ENCODE results near the gene RNF112.

RNF112 gene

DNA sequence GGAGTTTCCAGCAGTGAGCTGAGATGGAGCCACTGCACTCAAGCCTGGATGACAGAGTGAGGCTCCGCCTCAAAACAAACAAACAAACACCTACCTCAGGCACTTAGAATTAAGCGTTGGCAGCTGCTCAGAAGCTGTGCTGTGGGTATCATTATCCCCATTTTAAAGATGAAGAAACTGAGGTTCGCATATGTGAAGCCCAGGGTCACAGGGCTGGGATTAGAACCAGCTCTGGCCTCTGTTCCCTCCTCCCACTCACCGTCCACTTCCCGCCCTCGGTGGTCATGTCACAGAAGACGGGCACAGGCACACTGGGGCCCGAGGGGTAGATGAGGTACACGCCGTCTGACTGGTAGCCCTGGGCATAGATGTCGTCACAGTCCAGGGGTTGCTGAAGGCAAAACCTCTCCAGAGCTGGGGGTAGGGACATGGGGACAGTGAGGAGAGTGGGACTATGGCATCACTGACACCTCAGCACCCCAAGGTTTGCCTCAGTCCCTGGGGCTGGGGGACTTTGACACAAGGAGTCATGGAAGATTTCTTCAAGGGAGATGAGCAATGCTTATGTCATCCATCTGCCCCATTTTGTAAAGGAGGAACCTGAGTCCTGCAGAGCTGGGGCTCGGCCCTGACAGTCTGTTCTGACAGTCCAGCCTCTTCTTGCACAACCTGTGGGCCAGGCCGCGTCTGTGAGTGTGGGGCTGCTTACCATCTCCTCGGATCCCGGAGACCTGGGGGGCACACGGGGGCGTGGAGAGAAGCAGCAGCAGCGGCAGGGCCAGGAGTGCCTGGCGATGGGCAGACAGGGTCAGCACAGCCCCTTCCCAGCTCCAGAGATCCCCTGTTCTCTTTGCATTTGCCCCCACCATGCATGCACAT, 24.7 kb upstream of the RNF112 start:
- H3K27me3 ChIP-seq (ENCODE audit: insufficient read depth, insufficient read length): no peaks in the 10 kb centered on the region
- H3K9ac ChIP-seq (ENCODE audit: insufficient read length, low read depth): peak overlapping the region; percentile 57
- no peaks in the 10 kb centered on the region for H3K9me3 ChIP-seq (ENCODE audit: insufficient read depth, low read length)
- no peak overlapping the region for H3K4me3 ChIP-seq (ENCODE audit: insufficient read length, low read depth)
- peaks cover 19% of the 10 kb centered on the region for H3K4me1 ChIP-seq (ENCODE audit: insufficient read depth, insufficient read length)
- TF ChIP-seq SUZ12 (IDR thresholded peaks at IDR 0.05; ENCODE audit: extremely low read depth, insufficient read depth, insufficient read length) (no peak), YY1 (IDR thresholded peaks at IDR 0.05; ENCODE audit: insufficient read depth, insufficient read length) (no peak), ZNF274 (IDR thresholded peaks at IDR 0.05; ENCODE audit: low read depth, low read length) (no peak)
- no peak for DNase-seq (ENCODE audit: low read depth, low spot score)
- peaks cover 50% of the 10 kb centered on the region for H3K36me3 ChIP-seq (ENCODE audit: insufficient read depth, insufficient read length, low read length)

DNA sequence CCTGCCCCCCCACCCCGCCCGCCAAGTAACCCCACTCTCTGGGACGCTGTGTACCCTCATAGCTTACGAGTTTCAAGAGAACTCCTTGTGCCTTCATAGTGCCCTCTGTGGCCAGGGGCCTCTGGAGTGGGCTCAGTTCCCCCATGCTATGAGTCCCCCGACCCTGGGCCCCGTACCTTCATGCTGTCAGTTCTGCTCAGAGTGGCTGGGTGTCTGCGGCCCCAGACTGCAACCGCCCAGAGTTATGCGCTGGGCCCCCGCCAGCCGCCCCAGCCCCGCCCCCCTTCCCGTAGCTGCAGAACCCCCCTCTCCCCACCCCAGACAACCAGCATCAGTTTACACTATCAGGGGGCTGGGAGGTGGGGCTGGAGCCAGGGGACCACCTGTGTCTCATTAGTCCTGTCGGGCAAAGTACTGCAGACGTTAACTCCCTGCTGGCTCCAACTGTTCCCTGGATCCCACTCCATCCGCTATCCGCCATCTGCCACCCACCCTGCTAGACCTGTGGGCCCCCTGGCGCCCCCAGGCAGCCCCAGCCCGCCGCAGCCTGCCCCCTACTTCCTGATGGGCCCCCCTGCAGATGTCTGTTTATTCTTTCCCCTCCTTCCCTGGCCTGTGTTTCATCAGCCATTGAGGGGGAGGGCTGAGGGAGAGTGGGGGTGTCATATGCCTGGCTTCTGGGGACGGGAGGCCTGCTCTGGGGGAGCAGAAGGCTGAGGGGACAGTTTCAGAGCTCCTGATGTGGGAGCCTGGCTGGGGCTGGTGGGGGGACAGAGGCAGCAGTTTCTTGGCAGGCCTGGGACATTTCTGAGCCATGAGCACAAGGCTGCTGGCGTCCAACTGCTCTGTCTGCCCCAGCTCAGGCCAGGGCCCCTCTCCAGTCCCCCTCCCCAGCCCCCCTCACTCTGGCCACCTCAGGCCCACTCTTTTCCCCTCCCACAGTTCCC, 23.8 kb upstream of the RNF112 start, which contains the start of gene MFAP4:
Gene MFAP4, minus strand, starts transcription at position 217 of the 947 bp plus-strand sequence. Its CDS starts 35 bp downstream, at position 182.
- no peak within 1 kb of the TSS for H3K4me3 ChIP-seq (ENCODE audit: insufficient read length, low read depth)
- peaks cover 22% of the 10 kb centered on the region for H3K4me1 ChIP-seq (ENCODE audit: insufficient read depth, insufficient read length)
- no peak for TF ChIP-seq ZNF274 (IDR thresholded peaks at IDR 0.05; ENCODE audit: low read depth, low read length)
- DNase-seq (ENCODE audit: low read depth, low spot score): no peak
- H3K9ac ChIP-seq (ENCODE audit: insufficient read length, low read depth): peak within 1 kb of the TSS; percentile 57
- peaks cover 40% of the 10 kb centered on the region for H3K36me3 ChIP-seq (ENCODE audit: insufficient read depth, insufficient read length, low read length)
- H3K9me3 ChIP-seq (ENCODE audit: insufficient read depth, low read length): no peaks in the 10 kb centered on the region
- no peaks in the 10 kb centered on the region for H3K27me3 ChIP-seq (ENCODE audit: insufficient read depth, insufficient read length)

DNA sequence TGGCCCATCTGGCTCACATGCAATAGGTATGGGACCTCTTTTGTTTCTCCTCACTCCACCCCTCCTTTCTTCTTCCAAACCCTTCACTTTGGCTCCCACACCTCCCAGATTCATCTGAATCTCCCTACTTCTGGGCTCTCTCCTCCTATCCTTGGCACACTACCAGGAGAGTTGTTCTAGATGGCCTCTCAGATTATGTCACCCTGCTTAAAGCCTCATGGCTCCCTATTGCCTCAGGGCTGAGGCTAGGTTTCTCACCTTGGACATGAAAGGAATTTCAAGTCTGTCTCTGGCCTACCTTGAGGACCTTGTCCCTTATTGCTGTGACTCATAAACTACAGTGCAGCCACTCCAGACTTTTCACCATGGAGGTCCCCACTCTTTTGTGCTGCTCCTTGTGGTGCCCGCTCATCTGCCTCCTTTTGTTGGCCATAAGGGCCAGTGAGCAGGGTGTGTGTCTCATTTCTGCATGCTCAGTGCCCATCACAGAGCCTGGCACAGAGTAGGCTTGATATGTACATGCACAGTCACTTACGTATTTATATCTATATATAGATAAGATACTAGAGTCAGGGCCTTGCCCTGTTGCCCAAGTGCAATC, 23.0 kb upstream of the RNF112 start:
- Histone ChIP-seq H3K4me1 (ENCODE audit: insufficient read depth, insufficient read length) (peaks cover 22% of the 10 kb centered on the region), H3K4me3 (ENCODE audit: insufficient read length, low read depth) (no peak overlapping the region), H3K36me3 (ENCODE audit: insufficient read depth, insufficient read length, low read length) (peaks cover 33% of the 10 kb centered on the region), H3K27me3 (ENCODE audit: insufficient read depth, insufficient read length) (no peaks in the 10 kb centered on the region), H3K9ac (ENCODE audit: insufficient read length, low read depth) (no peak overlapping the region), H3K9me3 (ENCODE audit: insufficient read depth, low read length) (no peaks in the 10 kb centered on the region)
- no peak for DNase-seq (ENCODE audit: low read depth, low spot score)
- TF ChIP-seq YY1 (IDR thresholded peaks at IDR 0.05; ENCODE audit: insufficient read depth, insufficient read length) (no peak), ZNF274 (IDR thresholded peaks at IDR 0.05; ENCODE audit: low read depth, low read length) (no peak), SUZ12 (IDR thresholded peaks at IDR 0.05; ENCODE audit: extremely low read depth, insufficient read depth, insufficient read length) (no peak)

DNA sequence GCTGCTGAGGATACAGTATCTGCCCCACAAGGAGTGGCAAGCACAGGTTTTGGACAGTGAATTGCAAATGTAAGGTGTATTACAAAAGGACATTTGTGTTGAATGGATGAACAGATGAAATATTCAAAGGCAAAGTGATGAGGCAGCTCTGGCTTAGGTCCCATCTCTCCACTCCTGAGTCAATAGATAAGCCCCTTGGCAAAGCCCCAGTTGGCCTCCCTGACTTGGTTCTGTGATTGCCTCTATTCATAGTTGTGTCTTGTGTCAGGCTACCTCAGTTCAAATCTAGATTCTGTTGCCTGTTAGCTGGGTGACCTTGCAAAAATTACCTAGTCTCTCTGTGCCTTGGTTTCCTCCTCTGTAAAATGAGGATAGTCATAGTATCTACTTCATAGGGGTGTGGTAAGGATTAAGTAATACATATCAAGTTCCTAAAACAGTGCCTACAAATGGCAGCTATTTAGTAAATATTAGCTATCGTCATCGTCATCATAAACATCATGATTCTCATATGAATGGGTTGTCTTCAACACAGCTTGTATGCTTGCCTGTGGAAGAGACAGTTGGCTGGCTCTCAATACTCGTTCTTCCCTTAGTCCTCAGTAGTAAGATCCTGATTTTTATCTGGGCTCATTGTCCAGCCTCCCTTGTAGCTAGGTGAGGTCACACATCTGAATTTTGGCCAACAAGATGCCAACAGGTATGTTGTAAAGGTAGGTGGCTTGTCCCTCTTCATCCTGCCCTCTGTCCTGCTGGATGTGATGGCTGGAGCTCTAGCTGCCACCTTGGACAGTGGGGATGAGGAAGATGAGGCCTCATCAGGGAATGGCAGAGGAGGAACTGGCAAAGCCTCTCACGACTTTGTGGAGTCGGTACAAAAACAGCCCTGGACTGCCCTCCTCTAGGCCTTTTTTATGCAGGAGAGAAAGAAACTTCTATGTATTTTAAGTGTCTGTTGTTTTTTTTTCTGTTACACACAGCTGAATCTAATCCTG, 21.9 kb upstream of the RNF112 start:
- TF ChIP-seq SUZ12 (IDR thresholded peaks at IDR 0.05; ENCODE audit: extremely low read depth, insufficient read depth, insufficient read length) (no peak), ZNF274 (IDR thresholded peaks at IDR 0.05; ENCODE audit: low read depth, low read length) (no peak), YY1 (IDR thresholded peaks at IDR 0.05; ENCODE audit: insufficient read depth, insufficient read length) (no peak)
- no peak for DNase-seq (ENCODE audit: low read depth, low spot score)
- Histone ChIP-seq H3K9ac (ENCODE audit: insufficient read length, low read depth) (no peak overlapping the region), H3K9me3 (ENCODE audit: insufficient read depth, low read length) (no peaks in the 10 kb centered on the region), H3K27me3 (ENCODE audit: insufficient read depth, insufficient read length) (no peaks in the 10 kb centered on the region), H3K36me3 (ENCODE audit: insufficient read depth, insufficient read length, low read length) (peaks cover 22% of the 10 kb centered on the region), H3K4me3 (ENCODE audit: insufficient read length, low read depth) (no peak overlapping the region), H3K4me1 (ENCODE audit: insufficient read depth, insufficient read length) (peaks cover 22% of the 10 kb centered on the region)

DNA sequence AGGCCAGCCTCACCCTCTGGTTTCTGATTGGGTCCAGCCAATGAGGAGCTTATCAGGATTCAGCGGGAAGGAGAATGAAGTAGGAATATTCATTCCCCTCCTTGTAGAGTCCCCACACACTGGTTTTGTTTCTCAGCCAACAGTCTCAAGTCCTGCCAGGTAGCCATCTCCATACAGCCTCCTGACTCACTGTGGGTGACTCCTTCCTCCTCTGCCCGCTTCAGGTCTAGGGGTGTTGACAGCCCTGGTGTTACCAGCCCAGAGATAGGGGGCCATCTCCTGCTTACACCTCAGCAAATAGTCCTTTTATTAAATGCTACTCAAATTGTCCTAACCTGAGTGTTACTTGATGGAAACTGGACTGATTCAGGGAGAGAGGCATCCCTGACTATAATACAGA, 20.1 kb upstream of the RNF112 start:
- Histone ChIP-seq H3K9ac (ENCODE audit: insufficient read length, low read depth) (no peak overlapping the region), H3K4me1 (ENCODE audit: insufficient read depth, insufficient read length) (peaks cover 17% of the 10 kb centered on the region), H3K36me3 (ENCODE audit: insufficient read depth, insufficient read length, low read length) (peaks cover 4% of the 10 kb centered on the region), H3K4me3 (ENCODE audit: insufficient read length, low read depth) (no peak overlapping the region), H3K27me3 (ENCODE audit: insufficient read depth, insufficient read length) (no peaks in the 10 kb centered on the region), H3K9me3 (ENCODE audit: insufficient read depth, low read length) (no peaks in the 10 kb centered on the region)
- TF ChIP-seq ZNF274 (IDR thresholded peaks at IDR 0.05; ENCODE audit: low read depth, low read length): no peak
- TF ChIP-seq YY1 (IDR thresholded peaks at IDR 0.05; ENCODE audit: insufficient read depth, insufficient read length): no peak
- no peak for TF ChIP-seq SUZ12 (IDR thresholded peaks at IDR 0.05; ENCODE audit: extremely low read depth, insufficient read depth, insufficient read length)
- DNase-seq (ENCODE audit: low read depth, low spot score): no peak

DNA sequence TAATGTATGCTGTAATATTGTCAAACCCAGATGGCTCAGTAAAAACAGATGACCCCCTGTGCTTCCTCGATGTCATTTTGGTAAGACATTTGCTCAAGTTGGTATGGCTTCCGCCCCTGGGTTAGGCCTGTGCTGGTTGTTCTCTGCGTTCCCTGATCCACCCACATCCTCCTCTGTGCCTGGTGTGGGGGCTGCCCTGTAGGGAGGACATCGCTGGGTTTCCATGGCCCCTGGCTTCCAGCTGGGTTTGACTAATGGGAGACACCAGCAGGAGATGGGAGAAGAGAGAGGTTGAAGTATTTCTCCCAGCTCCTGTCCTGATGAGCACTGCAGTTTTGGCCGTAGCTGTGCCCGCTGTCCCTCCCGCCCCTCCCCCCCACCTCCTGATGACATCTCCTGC, 19.6 kb upstream of the RNF112 start:
- Histone ChIP-seq H3K36me3 (ENCODE audit: insufficient read depth, insufficient read length, low read length) (no peaks in the 10 kb centered on the region), H3K4me1 (ENCODE audit: insufficient read depth, insufficient read length) (peaks cover 13% of the 10 kb centered on the region), H3K9me3 (ENCODE audit: insufficient read depth, low read length) (no peaks in the 10 kb centered on the region), H3K27me3 (ENCODE audit: insufficient read depth, insufficient read length) (no peaks in the 10 kb centered on the region), H3K4me3 (ENCODE audit: insufficient read length, low read depth) (no peak overlapping the region), H3K9ac (ENCODE audit: insufficient read length, low read depth) (no peak overlapping the region)
- no peak for TF ChIP-seq YY1 (IDR thresholded peaks at IDR 0.05; ENCODE audit: insufficient read depth, insufficient read length)
- DNase-seq (ENCODE audit: low read depth, low spot score): no peak
